Measurements from ENCODE around the gene MRM2.

DNA sequence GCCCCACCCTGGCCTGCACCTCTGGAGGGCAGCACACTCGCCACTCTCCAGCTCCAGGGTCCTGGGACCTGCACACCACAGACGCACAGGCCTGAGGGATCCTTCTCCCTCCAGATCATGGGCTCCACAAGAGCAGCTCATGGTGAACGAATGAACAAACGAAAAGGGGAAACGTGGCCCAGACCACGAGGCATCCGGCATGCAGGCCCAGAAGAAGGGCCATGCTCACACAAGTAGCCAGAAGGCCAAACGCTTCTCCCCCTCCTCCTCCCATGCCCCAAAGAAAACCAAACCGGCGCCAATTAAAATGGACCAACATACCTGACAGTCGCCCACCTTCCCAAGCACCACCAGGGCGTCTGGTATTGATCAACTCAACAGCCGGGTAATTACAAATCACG is 39.6 kb downstream of the MRM2 start:
- TF ChIP-seq SUZ12 (IDR thresholded peaks at IDR 0.05; ENCODE audit: extremely low read depth, insufficient read depth, insufficient read length) = no peak
- no peak for TF ChIP-seq ZNF274 (IDR thresholded peaks at IDR 0.05; ENCODE audit: low read depth, low read length)

Data from NT2/D1 (cell line).